ENCODE data around the gene FBXW4.
A peak's percentile ranks its signal among the peaks of the same experiment; 100 is the strongest.

The FBXW4 gene

GRCh38 chr10:101567165-101568006, 127.6 kb downstream of the FBXW4 start:
- no peak for TF ChIP-seq REST (IDR thresholded peaks at IDR 0.05; ENCODE audit: low read depth)
- no peak for TF ChIP-seq USF1 (IDR thresholded peaks at IDR 0.05)
- TF ChIP-seq EP300 (IDR thresholded peaks at IDR 0.05; ENCODE audit: borderline replicate concordance): no peak

- TF ChIP-seq TCF12 (IDR thresholded peaks at IDR 0.05; ENCODE audit: low read depth): peak; percentile 71; the same call in 1 of the 2 replicates
- TF ChIP-seq YY1 (IDR thresholded peaks at IDR 0.05; ENCODE audit: low read depth): peak; percentile 28; the same call in 1 of the 2 replicates
- no peak for TF ChIP-seq RAD21 (IDR thresholded peaks at IDR 0.05; ENCODE audit: low read depth)
- TF ChIP-seq EP300 (IDR thresholded peaks at IDR 0.05; ENCODE audit: borderline replicate concordance): no peak
- TF ChIP-seq FOXM1 (IDR thresholded peaks at IDR 0.05; ENCODE audit: borderline replicate concordance, low read depth): no peak
- no peak; the same call in 1 of the 2 replicates for TF ChIP-seq NFIC (IDR thresholded peaks at IDR 0.05)
- TF ChIP-seq CREB1 (IDR thresholded peaks at IDR 0.05; ENCODE audit: low read depth): no peak
- no peak for TF ChIP-seq USF1 (IDR thresholded peaks at IDR 0.05)
- no peak for TF ChIP-seq TAF1 (IDR thresholded peaks at IDR 0.05; ENCODE audit: low read depth)
- TF ChIP-seq MAX (IDR thresholded peaks at IDR 0.05): peak; percentile 83
- TF ChIP-seq ZBTB7A (IDR thresholded peaks at IDR 0.05; ENCODE audit: low read depth): peak; percentile 63; the same call in 1 of the 2 replicates
- no peak for TF ChIP-seq EGR1 (IDR thresholded peaks at IDR 0.05)
- no peak for TF ChIP-seq TEAD4 (IDR thresholded peaks at IDR 0.05)
- no peak for TF ChIP-seq CEBPB (IDR thresholded peaks at IDR 0.05)
These were observed 128.4 kb downstream of the FBXW4 start for GRCh38 chr10:101566333-101567164.

- TF ChIP-seq TAF1 (IDR thresholded peaks at IDR 0.05; ENCODE audit: low read depth) (no peak), RAD21 (IDR thresholded peaks at IDR 0.05; ENCODE audit: low read depth) (no peak), CREB1 (IDR thresholded peaks at IDR 0.05; ENCODE audit: low read depth) (no peak), USF1 (IDR thresholded peaks at IDR 0.05) (no peak), FOXM1 (IDR thresholded peaks at IDR 0.05; ENCODE audit: borderline replicate concordance, low read depth) (no peak), EGR1 (IDR thresholded peaks at IDR 0.05) (no peak), REST (IDR thresholded peaks at IDR 0.05; ENCODE audit: low read depth) (no peak), YY1 (IDR thresholded peaks at IDR 0.05; ENCODE audit: low read depth) (no peak)
These were observed 129.0 kb downstream of the FBXW4 start for GRCh38 chr10:101565936-101566332.

GRCh38 chr10:101565370-101565900, 129.5 kb downstream of the FBXW4 start:
- no peak for TF ChIP-seq YY1 (IDR thresholded peaks at IDR 0.05; ENCODE audit: low read depth)
- TF ChIP-seq RAD21 (IDR thresholded peaks at IDR 0.05; ENCODE audit: low read depth): no peak
- TF ChIP-seq EP300 (IDR thresholded peaks at IDR 0.05; ENCODE audit: borderline replicate concordance): no peak

GRCh38 chr10:101564490-101564991, 130.4 kb downstream of the FBXW4 start:
- TF ChIP-seq USF1 (IDR thresholded peaks at IDR 0.05): no peak
- TF ChIP-seq MAX (IDR thresholded peaks at IDR 0.05): no peak
- no peak for TF ChIP-seq YY1 (IDR thresholded peaks at IDR 0.05; ENCODE audit: low read depth)
- no peak for TF ChIP-seq EP300 (IDR thresholded peaks at IDR 0.05; ENCODE audit: borderline replicate concordance)
- TF ChIP-seq CREB1 (IDR thresholded peaks at IDR 0.05; ENCODE audit: low read depth): no peak
- TF ChIP-seq REST (IDR thresholded peaks at IDR 0.05; ENCODE audit: low read depth): no peak
- TF ChIP-seq FOXM1 (IDR thresholded peaks at IDR 0.05; ENCODE audit: borderline replicate concordance, low read depth): no peak
- TF ChIP-seq TEAD4 (IDR thresholded peaks at IDR 0.05): no peak
- TF ChIP-seq CEBPB (IDR thresholded peaks at IDR 0.05): no peak
- TF ChIP-seq ZBTB7A (IDR thresholded peaks at IDR 0.05; ENCODE audit: low read depth): no peak
- TF ChIP-seq TAF1 (IDR thresholded peaks at IDR 0.05; ENCODE audit: low read depth): no peak
- TF ChIP-seq NFIC (IDR thresholded peaks at IDR 0.05): no peak
- no peak for TF ChIP-seq EGR1 (IDR thresholded peaks at IDR 0.05)
- no peak for TF ChIP-seq TCF12 (IDR thresholded peaks at IDR 0.05; ENCODE audit: low read depth)
